A673 (cell line): Measurements from ENCODE around the gene SGCD. TPM values are rescaled to one million over a fixed set of nuclear protein-coding genes. Genes with fewer than 3 reads are reported as not detected.
"Not testable (repeated sequence)": the region's sequence is repeated elsewhere in the genome, so short reads cannot be mapped to it uniquely, and the experiment has no call there.

ENCODE experiments used
- BruUV-seq: library from RNA; stranded (reverse); fragments of 400-500 nt; replicated peaks from 2 replicates; lab custom pipeline; 2021; lab: Mats Ljungman, UMichigan
- CTCF ChIA-PET: fragments of 300-600 bp; sonication (Branson Sonifier 250); formaldehyde crosslinking; loops from one replicate; lab custom pipeline; 2022; ENCODE audit warnings: antibody characterized with exemption; lab: Charles Lee
- POLR2A ChIA-PET: fragments of 300-600 bp; sonication (Branson Sonifier 250); formaldehyde crosslinking; loops from one replicate; lab custom pipeline; 2022; ENCODE audit warnings: antibody characterized with exemption; ENCODE audit not compliant: low non-redundant PET; lab: Charles Lee
- DNase-seq: peaks from one replicate; pipeline ENCODE4 v3.0.0-alpha.2; 2015; ENCODE audit warnings: low spot score
- H3K27ac ChIP-seq: fragments of 200-600 bp; sonication (generic); 2 replicates; pipeline ENCODE4 v1.5.1; 2016; ENCODE audit warnings: mixed run types, low read depth, mild to moderate bottlenecking, mixed read lengths, antibody characterized with exemption, low read length; ENCODE audit not compliant: poor library complexity, severe bottlenecking
- H3K27me3 ChIP-seq: fragments of 200-600 bp; sonication (generic); replicated peaks from 2 replicates; pipeline ENCODE4 v1.6.1; 2017; ENCODE audit warnings: mixed run types, low read depth, mild to moderate bottlenecking, mixed read lengths, antibody characterized with exemption, low read length; ENCODE audit not compliant: insufficient read depth, poor library complexity
- H3K36me3 ChIP-seq: fragments of 200-600 bp; sonication (generic); 2 replicates; pipeline ENCODE4 v1.6.1; 2016; ENCODE audit warnings: mixed run types, mild to moderate bottlenecking, mixed read lengths, antibody characterized with exemption, low read length; ENCODE audit not compliant: insufficient read depth, poor library complexity, severe bottlenecking
- H3K4me1 ChIP-seq: fragments of 200-600 bp; sonication (generic); 2 replicates; pipeline ENCODE4 v1.6.1; 2017; ENCODE audit warnings: mixed run types, mild to moderate bottlenecking, mixed read lengths, antibody characterized with exemption, low read length; ENCODE audit not compliant: insufficient read depth, poor library complexity, severe bottlenecking
- H3K4me3 ChIP-seq: fragments of 200-600 bp; sonication (generic); 2 replicates; pipeline ENCODE4 v1.5.1; 2016; ENCODE audit warnings: low read depth, mixed run types, mild to moderate bottlenecking, mixed read lengths, low read length; ENCODE audit not compliant: poor library complexity, severe bottlenecking
- H3K9me3 ChIP-seq: fragments of 200-600 bp; sonication (generic); 2 replicates; pipeline ENCODE4 v1.6.1; 2016; ENCODE audit warnings: mixed run types, low read depth, mild to moderate bottlenecking, mixed read lengths, antibody characterized with exemption, low read length; ENCODE audit not compliant: poor library complexity, severe bottlenecking
- EZH2 ChIP-seq: fragments of 200-600 bp; sonication (generic); IDR thresholded peaks from 2 replicates; pipeline ENCODE4 v1.6.1; 2017; ENCODE audit warnings: borderline replicate concordance, low read depth, mild to moderate bottlenecking, mixed read lengths, antibody characterized with exemption, low read length; ENCODE audit not compliant: poor library complexity, severe bottlenecking
- intact Hi-C: fragments of 100-400 bp; cut with micrococcal nuclease; formaldehyde crosslinking; loops from one replicate; pipeline ENCODE4 v1.10.0; 2022; ENCODE audit not compliant: unreplicated experiment
- total RNA-seq: library from RNA; stranded (reverse); gene quantifications from 2 replicates; pipeline ENCODE4 v1.2.3, GENCODE V29; 2021
- TF ChIP-seq, protein P1 (sequence below): fragments of 300-800, 200-600 bp; sonication (generic); conservative IDR thresholded peaks from 2 replicates; pipeline ENCODE4 v1.5.1; 2017; ENCODE audit warnings: low read depth, mild to moderate bottlenecking, antibody characterized with exemption, low read length, moderate library complexity, mixed read lengths

The SGCD gene
- total RNA-seq, 1 experiment from 2014 or later = 0.17 TPM

DNA sequence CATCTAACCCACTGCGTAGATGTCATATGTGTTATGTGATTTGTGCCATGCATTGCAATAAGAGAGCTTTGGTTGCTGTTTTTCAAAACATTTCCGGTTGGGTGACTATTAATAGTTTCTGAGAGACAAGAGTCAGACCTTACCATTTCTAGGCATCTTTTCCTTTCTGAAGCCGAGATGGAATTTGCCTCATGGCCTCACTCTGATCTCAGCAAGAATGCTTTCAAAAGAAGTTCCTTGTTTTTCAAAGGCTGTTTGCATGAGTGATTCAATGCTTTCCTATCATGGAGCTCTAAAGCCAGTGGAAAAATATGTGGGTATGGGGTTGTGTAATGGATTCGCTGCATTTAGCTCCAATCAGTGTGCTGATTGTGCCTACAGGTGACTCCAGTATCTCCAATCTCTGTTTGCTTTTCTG, 320.1 kb downstream of the SGCD start:
- no peaks in the 10 kb centered on the region for H3K9me3 ChIP-seq
- no peak for DNase-seq
- no TSS peak for BruUV-seq
- no peaks in the 10 kb centered on the region for H3K4me1 ChIP-seq
- CTCF ChIA-PET = no interaction called here
- no peak overlapping the region for H3K4me3 ChIP-seq
- no peak overlapping the region for H3K27ac ChIP-seq
- no peaks in the 10 kb centered on the region for H3K27me3 ChIP-seq
- TF ChIP-seq, protein P1, sequence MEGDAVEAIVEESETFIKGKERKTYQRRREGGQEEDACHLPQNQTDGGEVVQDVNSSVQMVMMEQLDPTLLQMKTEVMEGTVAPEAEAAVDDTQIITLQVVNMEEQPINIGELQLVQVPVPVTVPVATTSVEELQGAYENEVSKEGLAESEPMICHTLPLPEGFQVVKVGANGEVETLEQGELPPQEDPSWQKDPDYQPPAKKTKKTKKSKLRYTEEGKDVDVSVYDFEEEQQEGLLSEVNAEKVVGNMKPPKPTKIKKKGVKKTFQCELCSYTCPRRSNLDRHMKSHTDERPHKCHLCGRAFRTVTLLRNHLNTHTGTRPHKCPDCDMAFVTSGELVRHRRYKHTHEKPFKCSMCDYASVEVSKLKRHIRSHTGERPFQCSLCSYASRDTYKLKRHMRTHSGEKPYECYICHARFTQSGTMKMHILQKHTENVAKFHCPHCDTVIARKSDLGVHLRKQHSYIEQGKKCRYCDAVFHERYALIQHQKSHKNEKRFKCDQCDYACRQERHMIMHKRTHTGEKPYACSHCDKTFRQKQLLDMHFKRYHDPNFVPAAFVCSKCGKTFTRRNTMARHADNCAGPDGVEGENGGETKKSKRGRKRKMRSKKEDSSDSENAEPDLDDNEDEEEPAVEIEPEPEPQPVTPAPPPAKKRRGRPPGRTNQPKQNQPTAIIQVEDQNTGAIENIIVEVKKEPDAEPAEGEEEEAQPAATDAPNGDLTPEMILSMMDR = no peak
- no peak for TF ChIP-seq EZH2
- no peaks in the 10 kb centered on the region for H3K36me3 ChIP-seq
- intact Hi-C loops = no loop called here
- POLR2A ChIA-PET = no interaction called here

DNA sequence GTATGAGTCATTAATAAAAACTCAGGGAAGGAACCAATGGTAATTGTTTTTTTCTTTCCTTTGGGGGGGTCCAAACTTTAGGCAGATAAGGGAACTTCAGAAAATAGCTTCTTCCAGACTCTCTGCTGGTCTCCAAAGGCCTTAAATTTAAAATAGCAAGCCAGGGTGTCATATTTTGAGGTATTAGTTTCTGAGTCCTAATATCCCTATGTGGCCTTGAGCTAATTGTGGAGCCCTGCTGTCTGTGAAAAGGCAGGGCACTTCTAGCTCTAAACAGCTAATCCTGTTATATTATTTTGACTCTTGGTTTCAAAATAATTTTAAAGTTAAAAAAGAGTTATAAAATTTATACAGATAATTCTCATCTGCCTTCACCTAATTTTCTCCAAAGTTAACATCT, 327.5 kb downstream of the SGCD start:
- Histone ChIP-seq H3K36me3 (no peaks in the 10 kb centered on the region), H3K9me3 (no peaks in the 10 kb centered on the region), H3K27me3 (no peaks in the 10 kb centered on the region), H3K4me3 (no peak overlapping the region), H3K27ac (no peak overlapping the region), H3K4me1 (no peaks in the 10 kb centered on the region)
- BruUV-seq = no TSS peak
- no peak for DNase-seq
- CTCF ChIA-PET = no interaction called here
- POLR2A ChIA-PET = no interaction called here
- no peak for TF ChIP-seq EZH2
- TF ChIP-seq, protein P1 = no peak
- intact Hi-C loops = no loop called here

DNA sequence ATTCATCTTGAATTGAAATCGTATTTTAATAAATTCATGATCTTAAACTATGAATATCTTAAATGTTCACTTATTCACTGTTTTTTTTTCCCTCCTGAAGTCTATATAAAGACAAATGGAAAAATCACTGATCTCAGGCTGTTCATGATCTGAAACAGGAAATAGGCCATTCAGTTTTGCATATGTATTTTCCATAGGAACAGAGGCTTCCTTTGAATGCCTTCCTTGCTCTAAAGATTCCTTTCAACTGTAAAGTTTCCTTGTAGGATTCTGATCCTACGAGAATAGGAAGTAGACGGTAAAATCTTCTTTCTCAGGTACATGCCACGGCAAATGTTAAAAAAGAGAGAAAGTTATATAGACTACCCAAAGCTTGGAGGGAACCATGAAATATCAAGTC, 328.8 kb downstream of the SGCD start:
- ChIA-PET CTCF (no interaction called here), POLR2A (no interaction called here)
- Histone ChIP-seq H3K36me3 (no peaks in the 10 kb centered on the region), H3K4me3 (no peak overlapping the region), H3K27ac (no peak overlapping the region), H3K4me1 (no peaks in the 10 kb centered on the region), H3K9me3 (no peaks in the 10 kb centered on the region), H3K27me3 (no peaks in the 10 kb centered on the region)
- TF ChIP-seq, protein P1 = no peak
- TF ChIP-seq EZH2 = no peak
- DNase-seq = no peak
- intact Hi-C loops = no loop called here
- BruUV-seq = no TSS peak

DNA sequence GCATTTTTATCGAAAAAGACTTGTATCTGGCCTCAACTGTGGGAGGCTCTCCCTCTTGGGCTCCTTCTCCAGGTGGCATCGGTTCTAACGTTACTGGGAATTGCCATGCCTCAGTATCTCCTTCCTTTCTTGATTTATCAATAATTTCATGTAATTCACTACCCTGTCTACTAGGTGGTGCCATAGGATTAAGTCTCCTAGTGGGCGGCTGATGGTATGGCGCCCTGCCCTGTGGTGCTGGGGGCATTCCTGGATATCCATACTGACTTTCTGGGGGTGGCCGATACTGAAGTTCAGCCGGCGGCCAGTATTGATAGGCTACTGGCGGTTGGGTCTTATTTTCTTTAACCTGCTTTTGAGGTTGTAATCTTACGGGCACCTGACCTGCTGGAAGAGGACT, 337.9 kb downstream of the SGCD start:
- H3K27me3 ChIP-seq, intact Hi-C loops, H3K9me3 ChIP-seq, DNase-seq, BruUV-seq, H3K36me3 ChIP-seq, H3K4me1 ChIP-seq, H3K27ac ChIP-seq, POLR2A ChIA-PET, H3K4me3 ChIP-seq, CTCF ChIA-PET: not testable (repeated sequence)

DNA sequence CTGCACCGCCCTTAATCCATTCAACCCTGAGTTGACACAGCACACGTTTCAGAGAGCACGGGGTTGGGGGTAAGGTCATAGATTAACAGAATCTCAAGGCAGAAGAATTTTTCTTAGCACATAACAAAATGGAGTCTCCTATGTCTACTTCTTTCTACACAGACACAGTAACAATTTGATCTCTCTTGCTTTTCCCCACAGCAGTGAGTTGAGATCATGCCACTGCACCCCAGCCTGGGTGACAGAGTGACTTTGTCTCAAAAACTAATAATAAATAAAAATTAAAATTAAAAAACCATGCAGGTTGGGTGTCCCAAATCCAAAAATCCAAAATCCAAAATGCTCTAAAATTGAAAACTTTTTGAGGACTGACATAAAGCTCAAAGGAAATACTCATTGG, 339.7 kb downstream of the SGCD start:
- H3K36me3 ChIP-seq, DNase-seq, H3K27me3 ChIP-seq, CTCF ChIA-PET, H3K9me3 ChIP-seq, BruUV-seq, POLR2A ChIA-PET, H3K27ac ChIP-seq, H3K4me1 ChIP-seq, H3K4me3 ChIP-seq, intact Hi-C loops: not testable (repeated sequence)
